ENCODE results near the gene LZTS3.
"Not testable (repeated sequence)": the region's sequence is repeated elsewhere in the genome, so short reads cannot be mapped to it uniquely, and the experiment has no call there.

The LZTS3 gene

GRCh38 chr20:3166913-3167342 is 6.4 kb downstream of the LZTS3 start:
- no peak for DNase-seq

GRCh38 chr20:3166338-3166912 is 6.9 kb downstream of the LZTS3 start:
- DNase-seq, result no peak

GRCh38 chr20:3165473-3166337 is 7.6 kb downstream of the LZTS3 start:
- no peak for DNase-seq

- no peak for DNase-seq
Measured at GRCh38 chr20:3164763-3165410, 8.5 kb downstream of the LZTS3 start.

GRCh38 chr20:3164043-3164762 is 9.1 kb downstream of the LZTS3 start:
- no peak for DNase-seq

- DNase-seq, result no peak
Measured at GRCh38 chr20:3163099-3164042, 10.0 kb downstream of the LZTS3 start.

GRCh38 chr20:3162080-3162611 is 11.2 kb downstream of the LZTS3 start:
- no peak for DNase-seq

GRCh38 chr20:3161316-3162079 is 11.9 kb downstream of the LZTS3 start:
- no peak for DNase-seq

GRCh38 chr20:3160418-3160817 is 12.9 kb downstream of the LZTS3 start:
- DNase-seq, result no peak

- peak in 1 of 2 experiments; percentile 46 for DNase-seq
Measured at GRCh38 chr20:3158968-3159431, 14.3 kb downstream of the LZTS3 start.

GRCh38 chr20:3157817-3158216 is 15.5 kb downstream of the LZTS3 start:
- no peak for DNase-seq

- no peak for DNase-seq
Measured at GRCh38 chr20:3156811-3157619, 16.3 kb downstream of the LZTS3 start.

GRCh38 chr20:3152057-3152644 is 21.2 kb downstream of the LZTS3 start:
- not testable (repeated sequence) for DNase-seq

GRCh38 chr20:3150908-3151307 is 22.4 kb downstream of the LZTS3 start:
- DNase-seq, result no peak

GRCh38 chr20:3146732-3147341 is 26.5 kb downstream of the LZTS3 start:
- no peak for DNase-seq

- no peak for DNase-seq
Measured at GRCh38 chr20:3141757-3142156, 31.6 kb downstream of the LZTS3 start.

GRCh38 chr20:3137492-3137891 is 35.9 kb downstream of the LZTS3 start:
- no peak for DNase-seq

GRCh38 chr20:3135507-3136070 is 37.8 kb downstream of the LZTS3 start:
- DNase-seq, result peak in 1 of 2 experiments; percentile 34

- no peak for DNase-seq
Measured at GRCh38 chr20:3134151-3134550, 39.2 kb downstream of the LZTS3 start.

Data from activated T-cell treated with anti-CD3 and anti-CD28 coated beads, Interleukin-2, amount 50 U/mL, for 48 hours (primary cell).